Iris pigment epithelial cell (primary cell): ENCODE measurements around the gene HIP1.
A peak's percentile ranks its signal among the peaks of the same experiment; 100 is the strongest.
"Not testable (repeated sequence)": the region's sequence is repeated elsewhere in the genome, so short reads cannot be mapped to it uniquely, and the experiment has no call there.

Experiments used
- DNase-seq: peaks from one replicate; pipeline ENCODE4 v3.0.0-alpha.2; 2011; ENCODE audit warnings: low read depth

The HIP1 gene

DNA sequence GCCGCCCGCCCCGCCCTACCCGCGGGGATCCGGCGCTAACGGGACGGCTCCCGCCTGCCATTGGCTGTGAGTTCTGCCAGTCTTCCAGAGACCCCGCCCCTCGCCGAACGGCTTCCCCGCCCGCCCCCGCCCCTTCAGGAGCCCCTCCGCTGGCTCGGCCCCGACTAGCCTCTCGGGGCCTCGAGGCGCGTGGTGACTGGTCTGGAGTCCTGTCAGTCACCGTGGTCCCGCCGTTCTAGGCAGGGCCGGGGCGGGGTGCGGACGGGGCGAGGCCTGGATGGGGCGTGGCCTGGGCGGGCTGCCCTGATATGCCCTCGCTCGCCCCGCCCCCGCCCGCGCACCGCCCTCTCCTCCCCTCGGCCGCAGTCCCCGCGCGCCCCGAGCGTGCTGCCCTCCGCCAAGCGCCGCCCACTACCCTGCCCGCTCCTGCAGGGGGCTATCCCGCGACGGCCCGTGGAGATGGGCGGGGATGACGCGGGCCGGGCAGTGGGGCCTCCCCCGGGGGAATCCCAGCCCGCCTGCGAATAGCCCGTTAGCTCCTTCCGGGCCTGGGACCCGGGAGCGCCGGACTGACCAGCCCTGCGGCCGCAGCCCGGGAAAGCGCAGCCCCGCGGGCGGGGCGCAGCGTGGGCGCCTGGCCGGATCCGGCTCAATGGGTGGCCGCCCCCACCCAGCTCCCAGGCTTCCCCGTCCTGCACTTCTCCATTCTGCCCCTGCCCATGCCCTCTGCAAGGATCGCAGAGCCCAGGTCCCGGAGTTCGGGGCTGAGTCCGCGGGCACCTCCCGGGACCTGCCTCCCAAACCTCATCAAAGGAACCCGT lies 444 bp upstream of the HIP1 start:
- DNase-seq = peak; percentile 99

DNA sequence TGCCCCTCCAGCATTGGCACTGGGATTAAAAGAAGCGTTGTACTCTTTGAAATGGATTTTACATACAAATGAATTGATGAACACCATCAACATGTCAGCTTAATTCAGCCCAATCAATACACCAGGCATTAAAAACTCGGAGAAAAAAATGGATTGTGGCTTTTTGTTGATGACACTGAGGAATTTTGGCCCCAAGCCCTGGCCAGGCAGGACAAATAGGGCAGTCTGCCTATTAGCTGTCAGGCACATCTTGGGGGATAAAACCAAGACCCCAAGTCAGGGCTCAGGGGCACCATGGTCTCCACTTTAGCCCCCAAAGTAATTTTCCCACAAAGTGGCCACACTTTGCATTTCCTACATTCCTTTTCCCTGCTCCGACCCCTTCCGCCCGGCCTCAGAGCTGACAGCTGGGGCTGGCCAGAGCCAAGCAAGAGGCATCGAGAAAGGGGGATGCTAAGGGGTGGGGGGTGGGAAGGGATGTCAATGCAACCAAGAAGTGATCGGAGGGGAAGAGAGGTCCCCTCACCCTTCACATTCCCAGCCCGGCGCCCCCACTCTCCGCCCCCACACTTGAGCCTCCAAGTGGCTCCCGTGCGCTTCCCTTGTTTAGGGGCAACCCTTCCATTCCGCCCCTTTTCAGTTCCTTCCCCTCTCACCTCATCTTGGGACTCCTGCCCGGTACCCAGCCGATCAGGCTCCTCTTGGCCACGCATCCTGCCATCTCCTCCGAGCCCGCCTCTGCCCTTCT lies 711 bp downstream of the HIP1 start:
- no peak for DNase-seq

DNA sequence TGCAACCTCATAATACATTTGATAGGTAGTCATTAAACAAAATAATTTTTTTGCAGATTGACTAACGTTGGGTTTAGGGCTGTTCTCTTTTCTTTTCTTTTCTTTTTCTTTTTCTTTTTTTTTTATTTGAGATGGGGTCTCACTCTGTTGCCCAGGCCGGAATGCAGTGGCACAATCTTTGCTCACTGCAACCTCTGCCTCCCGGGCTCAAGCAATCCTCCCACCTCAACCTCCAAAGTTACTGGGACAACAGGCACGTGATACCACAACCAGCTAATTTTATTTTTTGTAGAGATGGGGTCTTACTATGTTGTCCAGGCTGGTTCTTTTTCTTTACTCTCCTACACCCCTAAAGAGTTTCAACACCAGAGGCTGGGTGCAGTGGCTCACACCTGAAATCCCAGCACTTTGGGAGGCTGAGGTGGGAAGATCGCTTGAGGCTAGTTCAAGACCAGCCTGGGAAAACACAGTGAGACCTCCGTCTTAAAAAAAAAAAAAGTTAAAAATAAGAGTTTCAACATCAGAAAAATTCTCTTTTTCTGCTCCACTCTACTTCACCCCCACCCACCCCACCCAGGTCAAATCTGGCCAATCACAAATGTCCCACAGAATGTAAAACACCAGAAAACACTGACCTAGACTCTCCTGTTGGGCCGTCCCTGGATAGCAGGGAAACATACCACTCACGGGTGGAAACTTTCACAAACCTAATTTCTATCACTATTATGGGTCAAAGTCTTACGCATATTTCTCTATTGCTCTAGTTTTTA lies 3.0 kb downstream of the HIP1 start:
- DNase-seq = no peak

DNA sequence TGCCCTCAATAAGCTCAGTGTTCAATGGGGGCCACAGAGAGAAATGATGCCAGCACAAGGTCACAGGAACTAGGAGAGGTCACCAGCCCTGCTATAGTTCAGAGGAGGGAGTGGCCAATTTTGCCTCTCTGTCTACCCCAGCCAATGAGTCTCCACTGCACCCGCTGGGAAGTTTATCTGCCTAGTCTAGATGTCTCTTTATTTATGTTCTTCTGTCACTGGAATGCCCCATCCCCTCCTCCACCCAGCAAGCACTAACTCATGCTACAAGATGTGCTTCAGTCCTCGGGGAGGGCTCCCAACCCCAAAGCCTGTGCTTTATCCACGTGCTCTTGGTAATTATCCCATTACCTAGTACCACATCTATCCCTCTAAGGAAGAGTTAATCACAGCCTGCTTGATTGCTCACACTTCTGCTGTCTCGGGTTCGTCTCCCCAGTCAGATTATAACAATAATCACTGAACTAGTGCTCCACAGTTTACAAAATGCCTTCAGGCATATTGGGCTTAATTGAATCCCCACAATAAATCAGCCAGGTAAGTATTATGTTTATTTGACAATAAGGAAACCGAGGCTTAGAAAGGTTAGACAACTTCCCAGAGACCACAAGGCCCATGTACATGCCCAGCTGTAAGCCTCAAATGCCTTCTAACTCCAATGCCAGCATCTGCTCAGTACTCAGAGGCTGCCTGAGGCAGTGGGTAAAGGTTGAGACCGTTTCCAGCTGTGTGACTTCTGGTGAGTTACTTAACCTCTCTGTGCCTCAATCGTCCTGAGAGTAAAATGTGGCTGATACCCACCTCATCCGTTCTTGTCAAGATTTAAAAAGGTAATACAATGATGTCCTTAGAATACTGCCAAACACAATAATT lies 3.9 kb downstream of the HIP1 start:
- DNase-seq = peak; percentile 95

DNA sequence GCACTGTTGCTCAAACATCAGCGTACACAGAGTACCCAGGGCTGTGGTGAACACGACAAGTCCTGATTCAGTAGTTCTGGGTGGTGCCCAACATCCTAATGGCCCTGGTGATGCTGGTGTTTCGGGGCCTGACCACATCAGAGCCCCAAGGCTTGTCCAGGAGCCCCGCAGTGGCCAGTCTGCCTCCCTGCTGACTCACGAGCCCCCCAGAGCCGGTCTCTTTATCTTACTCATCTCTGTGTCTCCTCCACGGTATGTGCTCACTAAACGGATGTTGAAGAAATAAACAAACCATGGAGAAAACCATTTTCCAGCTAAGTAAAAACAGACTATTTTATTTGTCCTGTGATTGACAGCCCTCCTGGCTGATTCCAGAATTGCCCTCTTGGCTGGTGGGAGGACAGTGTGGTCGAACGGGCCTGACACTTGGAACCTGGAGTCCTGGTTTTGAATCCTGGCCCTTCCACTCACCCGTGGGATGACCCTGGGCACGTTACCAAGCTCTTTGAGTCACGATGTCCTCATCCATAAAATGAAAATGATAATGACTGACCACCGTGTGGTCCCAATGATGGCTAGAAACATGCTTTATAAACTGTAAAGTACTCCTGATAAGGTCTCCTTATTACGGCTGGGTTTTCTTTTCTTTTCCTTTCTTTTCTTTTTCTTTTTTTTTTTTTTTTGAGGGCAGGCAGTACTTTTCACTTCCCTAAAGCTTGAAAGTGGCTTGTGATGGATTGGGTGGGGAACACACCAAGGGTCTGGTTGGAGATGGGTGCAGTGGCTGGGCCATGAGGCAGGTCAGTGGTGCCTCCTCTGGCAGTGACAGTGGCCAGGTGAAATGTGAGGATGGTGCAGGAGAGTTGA lies 5.7 kb downstream of the HIP1 start:
- DNase-seq = peak; percentile 94

DNA sequence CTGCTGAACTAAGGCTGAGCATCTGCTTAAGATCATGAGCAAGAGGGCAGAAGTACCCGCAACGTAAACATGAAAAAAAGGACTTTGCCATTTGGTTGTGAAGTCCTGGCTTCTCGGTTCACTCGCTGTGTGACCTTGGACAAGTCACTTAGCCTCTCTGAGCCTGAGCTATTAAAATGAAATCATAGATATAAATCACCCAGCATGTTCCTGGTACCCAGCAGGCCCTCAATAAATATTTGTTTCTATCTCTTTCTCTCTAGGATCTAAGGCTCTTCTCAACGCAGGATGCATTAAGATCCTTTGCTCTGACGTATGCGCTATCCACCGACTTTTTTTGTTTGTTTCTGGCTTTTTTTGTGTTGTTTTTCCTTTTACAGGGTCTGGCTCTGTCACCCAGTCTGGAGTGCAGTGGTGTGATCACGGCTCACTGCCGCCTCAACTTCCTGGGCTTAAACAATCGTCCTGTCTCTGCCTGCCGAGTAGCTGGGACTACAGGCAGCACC lies 6.7 kb downstream of the HIP1 start:
- DNase-seq = no peak

DNA sequence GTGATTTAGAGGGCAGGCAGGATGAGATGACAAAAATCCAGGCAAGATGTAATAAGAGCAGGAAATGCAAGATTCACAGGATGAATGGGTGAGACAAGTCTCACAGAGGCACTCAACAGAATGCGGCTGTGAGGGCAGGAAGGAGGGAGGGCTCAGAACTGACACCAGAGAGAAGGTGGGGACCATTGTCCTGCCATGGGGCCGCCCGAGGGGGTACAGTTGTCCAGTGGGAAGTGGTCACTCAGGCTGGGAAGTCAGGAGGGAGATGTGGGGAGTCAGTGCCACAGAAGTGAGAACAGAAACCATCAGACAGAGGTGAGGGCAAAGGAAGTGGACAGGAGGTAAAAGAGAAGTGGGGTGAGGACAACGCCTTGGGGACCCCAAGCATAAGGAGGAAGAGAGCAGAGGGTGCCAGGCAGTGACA lies 8.9 kb downstream of the HIP1 start:
- DNase-seq = no peak

DNA sequence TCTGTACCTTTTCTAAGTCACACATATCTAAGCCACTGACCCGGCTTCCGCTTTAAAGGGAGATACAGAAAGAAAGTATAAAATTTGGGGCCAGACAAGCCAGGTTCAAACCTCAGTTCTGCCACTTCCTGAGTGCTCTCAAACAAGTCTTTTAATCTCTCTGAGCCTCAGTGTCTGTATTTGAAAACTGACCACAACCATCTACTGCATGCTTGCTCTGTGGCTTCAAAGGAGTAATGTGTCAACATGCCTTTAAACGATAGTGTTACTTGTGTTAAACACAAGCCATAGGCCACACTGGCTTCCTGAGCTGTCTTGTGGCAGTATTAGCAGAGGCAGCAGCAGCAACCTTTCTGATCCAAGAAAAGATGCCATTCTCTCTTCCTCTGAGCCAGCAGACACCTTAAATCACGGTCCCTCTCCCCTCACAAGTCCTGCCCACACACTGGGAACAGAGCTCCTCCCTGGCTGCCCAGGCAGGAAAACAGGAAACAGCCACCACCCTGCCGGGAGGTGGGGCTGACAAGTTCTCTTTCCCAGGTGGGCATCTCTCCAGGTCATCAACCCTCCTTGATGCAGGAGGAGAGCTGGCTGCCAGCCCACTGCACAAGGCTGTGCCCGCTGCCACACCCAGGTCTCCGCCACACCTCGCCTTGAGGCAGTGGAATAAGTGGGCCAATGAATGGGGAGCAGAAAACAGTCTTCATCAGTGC lies 10.7 kb downstream of the HIP1 start:
- DNase-seq = peak; percentile 86

DNA sequence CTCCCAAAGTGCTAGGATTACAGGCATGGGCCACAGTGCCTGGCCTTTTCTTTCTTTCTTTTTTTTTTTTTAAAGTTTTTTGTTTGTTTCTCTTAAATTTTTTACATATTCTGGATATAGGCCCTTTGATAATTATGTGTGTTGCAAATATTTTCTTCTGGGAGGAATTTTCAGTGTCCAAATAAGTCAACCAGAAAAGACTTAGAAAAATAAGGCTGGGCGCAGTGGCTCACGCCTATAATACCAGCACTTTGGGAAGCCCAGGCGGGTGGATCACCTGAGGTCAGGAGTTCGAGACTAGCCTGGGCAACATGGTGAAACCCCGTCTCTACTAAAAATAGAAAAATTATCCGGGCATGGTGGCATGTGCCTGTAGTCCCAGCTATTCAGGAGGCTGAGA lies 11.4 kb downstream of the HIP1 start:
- not testable (repeated sequence) for DNase-seq

DNA sequence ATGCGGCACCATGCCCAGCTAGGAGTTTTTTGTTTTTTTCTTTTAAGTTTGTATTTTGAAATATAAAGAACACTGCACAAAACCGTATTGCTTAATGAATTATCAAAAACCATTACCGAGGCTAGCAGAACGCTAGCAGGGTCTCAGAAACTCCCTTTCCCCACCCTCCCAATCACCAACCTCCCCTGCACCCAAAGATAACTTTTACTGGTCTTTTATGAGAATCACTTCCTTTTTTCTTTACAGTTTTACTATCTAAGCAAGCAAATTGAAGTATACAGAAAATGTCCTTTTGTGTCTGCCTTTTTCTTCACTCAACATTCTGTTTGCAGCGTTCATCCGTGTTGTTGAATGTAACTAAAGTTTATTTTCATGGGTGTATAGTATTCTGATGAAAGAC lies 13.4 kb downstream of the HIP1 start:
- DNase-seq = no peak

DNA sequence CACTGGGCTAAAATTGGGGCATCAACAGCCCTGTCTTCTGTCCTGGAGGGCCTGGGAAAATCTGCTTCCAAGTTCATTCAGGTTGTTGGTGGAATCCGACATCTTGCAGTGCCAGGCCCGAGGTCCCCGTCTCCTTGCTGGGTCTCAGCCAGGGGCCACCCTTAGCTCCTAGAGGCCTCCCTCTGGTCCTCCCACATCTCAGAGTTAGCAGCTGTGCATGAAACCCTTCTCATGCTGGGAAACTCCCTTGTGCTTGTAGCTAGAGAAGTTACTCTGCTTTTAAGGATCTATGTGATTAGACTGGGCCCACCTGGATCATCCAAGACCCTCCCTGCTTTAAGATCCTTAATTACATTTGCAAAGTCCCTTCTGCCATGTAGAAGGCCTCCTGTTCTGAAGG lies 15.3 kb downstream of the HIP1 start:
- no peak for DNase-seq

DNA sequence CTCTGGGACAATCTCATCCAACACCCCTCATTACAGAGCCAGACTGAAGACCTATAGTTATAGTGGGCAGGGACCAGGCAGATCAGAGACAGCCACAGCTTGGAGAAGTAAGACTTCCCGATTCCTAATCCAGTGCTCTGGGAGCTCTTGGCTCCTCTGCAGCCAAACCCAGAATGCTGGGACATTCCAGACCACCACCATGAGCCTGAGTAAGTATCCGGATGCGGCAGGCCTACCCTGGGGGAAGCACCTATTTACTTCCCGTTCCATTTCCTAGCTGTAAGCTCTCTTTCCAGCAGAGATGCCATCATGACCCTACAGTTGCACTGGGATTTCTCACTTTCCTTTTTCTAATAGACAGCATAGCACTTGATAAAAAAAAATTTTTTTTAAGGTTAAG lies 16.4 kb downstream of the HIP1 start:
- DNase-seq = peak; percentile 21

DNA sequence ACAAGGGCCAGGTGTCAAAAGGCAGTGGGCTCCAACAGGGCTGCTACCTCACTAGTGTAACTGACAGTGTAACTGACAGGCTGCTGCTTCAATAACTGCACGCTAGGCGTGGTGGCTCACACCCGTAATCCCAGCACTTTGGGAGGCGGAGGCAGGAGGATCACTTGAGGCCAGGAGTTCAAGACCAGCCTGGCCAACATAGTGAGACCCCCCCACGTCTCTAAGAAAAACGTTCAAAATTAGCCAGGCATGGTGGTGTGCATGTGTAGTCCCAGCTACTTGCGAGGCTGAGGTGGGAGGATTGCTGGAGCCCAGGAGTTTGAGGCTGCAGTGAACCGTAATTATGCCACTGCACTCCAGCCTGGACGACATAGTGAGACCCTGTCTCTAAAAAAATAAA lies 16.8 kb downstream of the HIP1 start:
- DNase-seq = not testable (repeated sequence)

DNA sequence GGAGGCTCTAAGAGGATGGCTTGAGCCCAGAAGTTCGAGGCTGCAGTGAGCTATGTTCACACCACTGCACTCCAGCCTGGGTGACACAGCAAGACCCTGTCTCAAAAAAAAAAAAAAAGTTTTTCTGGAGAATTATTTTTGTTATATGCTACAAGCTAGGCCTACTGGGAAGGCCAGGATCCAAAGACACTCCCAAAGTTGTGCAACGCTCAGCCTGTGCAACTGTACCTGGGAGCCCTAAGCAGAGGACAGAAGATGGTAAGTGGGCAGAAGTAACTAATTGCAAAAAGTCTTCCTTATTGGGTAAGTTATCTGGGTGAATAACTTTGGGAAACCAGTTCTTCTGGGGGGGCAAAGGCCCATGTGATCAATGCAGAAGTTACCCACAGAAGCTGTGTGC lies 17.3 kb downstream of the HIP1 start:
- DNase-seq = no peak

DNA sequence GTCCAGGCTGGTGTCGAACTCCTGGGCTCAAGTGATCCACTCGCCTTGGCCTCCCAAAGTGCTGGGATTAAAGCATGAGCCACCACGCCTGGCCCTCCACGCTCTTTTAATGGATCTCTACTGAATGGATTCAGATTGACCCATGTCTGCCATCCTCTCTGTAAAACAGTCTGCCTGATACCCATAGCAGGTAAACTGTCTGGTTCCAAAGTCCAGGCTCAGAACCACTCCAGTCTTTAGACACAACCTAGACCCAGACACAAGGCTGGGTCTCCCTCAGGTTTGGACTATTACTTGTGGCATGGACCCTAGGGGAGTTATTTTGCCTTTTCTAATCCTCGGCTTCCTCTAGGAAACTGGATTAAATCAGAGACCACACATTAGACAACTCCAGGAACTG lies 19.1 kb downstream of the HIP1 start:
- no peak for DNase-seq

DNA sequence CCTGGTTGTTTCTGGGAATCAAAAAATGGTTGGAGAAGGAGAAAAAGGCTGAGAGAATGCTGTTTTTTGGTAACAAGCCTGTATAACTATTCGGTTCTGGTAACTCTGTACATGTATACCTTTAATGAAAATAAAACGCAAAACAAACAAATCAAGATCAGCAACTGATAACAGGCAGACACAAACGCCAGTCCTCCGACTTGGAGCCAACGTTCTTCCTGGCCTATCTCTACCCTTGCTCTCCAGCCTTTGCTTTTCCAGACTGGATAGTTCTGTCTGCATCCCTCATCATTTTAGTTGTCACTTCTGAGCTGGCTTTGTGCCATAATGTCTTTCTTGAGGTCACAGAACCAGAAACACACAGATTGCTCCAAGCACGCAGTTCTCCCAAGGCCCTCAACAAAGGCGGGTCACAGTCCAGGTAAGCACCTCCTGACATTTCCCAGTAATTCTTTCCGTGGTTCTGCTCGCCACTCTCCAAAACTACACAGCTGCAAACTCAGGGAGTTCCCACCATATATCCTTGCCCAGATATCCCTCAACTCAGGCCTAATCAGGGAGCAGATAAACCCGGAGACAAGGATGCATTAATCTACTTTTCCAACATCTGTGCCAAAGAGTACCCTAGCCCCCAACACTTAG lies 20.2 kb downstream of the HIP1 start:
- DNase-seq = no peak

DNA sequence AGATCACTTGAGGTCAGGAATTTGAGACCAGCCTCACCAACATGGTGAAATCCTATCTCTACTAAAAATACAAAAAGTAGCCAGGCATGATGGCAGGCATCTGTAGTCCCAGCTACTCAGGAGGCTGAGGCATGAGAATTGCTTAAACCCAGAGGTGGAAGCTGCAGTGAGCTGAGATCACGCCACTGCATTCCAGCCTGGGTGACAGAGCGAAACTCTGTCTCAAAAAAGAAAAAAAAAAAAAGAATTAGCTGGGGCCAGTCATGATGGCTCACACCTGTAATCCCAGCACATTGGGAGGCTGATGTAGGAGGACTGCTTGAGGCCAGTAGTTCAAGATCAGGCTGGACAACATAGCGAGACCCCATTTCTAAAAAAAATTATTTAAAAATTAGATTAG lies 21.0 kb downstream of the HIP1 start:
- not testable (repeated sequence) for DNase-seq

DNA sequence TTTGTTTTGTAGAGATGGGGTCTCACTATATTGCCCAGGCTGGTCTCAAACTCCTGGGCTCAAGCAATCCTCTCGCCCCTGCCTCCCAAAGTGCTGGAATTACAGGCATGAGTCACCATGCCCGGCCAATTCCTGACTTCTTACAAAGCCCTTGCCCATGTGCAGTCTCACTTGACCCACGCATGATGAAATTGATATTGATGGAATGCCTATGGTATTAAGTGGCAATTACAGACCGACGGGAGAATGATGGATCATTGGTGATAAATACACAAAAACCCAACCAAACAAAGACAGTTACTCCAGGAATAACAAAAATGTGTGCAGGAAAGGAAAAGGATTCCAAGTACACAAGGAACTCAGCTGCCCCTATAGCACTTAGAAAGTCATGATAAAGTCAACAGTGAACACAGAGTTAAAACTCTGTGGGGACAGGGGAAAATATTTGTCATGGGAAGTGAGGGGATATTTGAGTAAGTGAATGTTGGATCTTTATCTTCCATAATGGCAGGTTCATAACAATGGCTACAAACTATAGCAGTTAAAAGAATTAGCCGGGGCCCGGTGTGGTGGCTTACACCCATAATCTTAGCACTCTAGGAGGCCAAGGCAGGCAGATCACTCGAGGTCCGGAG lies 21.6 kb downstream of the HIP1 start:
- DNase-seq = peak; percentile 67

DNA sequence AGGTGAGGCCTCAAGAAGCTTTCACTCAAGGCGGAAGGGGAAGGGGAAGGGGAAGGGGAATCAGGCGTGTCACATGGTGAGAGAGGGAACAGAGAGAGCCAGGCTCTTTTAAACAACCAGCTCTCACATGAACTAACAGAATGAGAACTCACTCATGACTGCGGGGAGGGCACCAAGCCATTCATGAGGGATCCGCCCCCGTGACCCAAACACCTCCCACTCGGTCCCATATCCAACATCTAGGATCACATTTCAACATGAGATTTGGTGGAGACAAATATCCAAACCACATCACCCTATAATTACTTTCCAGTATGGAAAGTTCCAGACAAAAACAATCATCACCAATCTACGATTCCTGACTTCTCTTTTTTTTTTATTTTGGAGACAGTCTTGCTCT lies 22.9 kb downstream of the HIP1 start:
- no peak for DNase-seq
